HepG2 (cell line): ENCODE results near the gene EIF4EBP3.
"Not testable (repeated sequence)": the region's sequence is repeated elsewhere in the genome, so short reads cannot be mapped to it uniquely, and the experiment has no call there.

Source experiments
- GABPA ChIP-seq, 2 experiments: IDR thresholded peaks; 2 replicates each; pipeline ENCODE4 v1.6.1; 2011 to 2016; ENCODE audit warnings: low read depth in 2 of 2, low read length in 1 of 2, missing biosample characterization in 1 of 2, missing genetic modification characterization in 1 of 2
- RFX5 ChIP-seq: IDR thresholded peaks from 2 replicates; pipeline ENCODE4 v1.6.1; 2011; ENCODE audit warnings: low read depth, low read length, improper control_type of control experiment

DNA sequence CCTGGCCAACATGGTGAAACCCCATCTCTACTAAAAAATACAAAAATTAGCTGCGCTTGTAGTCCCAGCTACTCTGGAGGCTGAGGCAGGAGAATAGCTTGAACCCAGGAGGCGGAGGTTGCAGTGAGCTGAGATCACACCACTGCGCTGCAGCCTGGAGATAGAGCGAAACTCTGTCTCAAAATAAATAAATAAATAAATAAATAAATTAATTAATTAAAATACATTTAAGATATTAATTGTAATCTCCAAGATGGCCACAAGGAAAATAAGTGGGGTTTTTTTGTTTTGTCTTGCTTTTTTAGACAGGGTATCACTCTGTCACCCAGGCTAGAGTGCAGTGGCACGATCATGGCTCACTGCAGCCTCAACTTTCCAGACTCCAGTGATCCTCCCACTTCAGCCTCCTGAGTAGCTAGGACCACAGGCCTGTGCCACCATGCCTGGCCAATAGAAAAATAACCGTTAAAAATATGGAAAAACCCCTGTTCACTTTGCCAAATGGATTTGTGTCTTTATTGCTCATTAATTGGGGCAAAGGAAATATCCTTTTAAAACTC, 31.8 kb downstream of the EIF4EBP3 start:
- not testable (repeated sequence) for TF ChIP-seq RFX5; GABPA (IDR thresholded peaks at IDR 0.05; ENCODE audit: low read depth, low read length); GABPA (CRISPR knock-in tag; IDR thresholded peaks at IDR 0.05; ENCODE audit: low read depth)
